HG02970 (cell line): Measurements from ENCODE around the gene AIG1.
"Not testable (repeated sequence)": the region's sequence is repeated elsewhere in the genome, so short reads cannot be mapped to it uniquely, and the experiment has no call there.

Experiments used
- ATAC-seq: cut with Tn5 transposase; IDR thresholded peaks from one replicate; pipeline ENCODE4 v1.9.1; 2021; ENCODE audit warnings: mild to moderate bottlenecking, moderate library complexity, moderate number of reproducible peaks; ENCODE audit not compliant: unreplicated experiment, low FRiP score

Gene AIG1

DNA sequence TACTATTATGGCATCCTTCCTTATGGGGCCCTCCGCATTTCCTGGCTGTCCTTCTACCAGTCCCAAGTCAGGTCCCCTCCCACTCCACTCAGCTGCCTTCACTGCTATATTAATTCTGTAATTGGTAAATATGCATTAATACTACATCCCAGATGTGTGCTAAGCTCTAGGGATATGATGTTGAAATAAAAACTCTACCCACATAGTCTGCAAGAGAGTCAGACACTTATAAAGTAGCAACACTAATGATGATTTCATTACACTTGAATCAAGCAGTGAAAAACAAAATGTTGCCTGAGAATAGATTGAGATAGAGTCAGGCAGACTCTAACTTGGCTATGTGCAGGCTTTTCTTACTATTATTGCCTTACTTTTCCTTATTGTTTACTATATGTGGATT, 62.4 kb downstream of the AIG1 start:
- no peak for ATAC-seq

DNA sequence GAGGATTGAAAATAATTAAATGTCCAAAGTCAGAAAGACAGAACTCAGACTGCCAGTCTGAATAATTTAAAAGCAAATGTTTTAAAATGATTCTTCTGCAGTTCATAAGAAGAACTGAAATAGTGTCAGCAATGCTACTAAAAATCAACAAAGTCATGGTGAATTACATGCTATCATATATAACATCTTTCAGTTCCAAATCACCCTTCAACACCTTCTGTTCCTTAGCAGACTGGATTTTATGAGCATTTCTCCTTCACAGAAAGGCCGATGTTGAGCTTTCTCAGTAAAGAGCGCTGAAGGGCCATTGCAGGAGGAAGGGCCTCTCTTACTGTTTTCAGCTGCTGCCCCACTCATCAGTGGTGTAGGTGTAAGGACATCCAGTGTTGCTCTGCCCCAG, 63.3 kb downstream of the AIG1 start:
- no peak for ATAC-seq

DNA sequence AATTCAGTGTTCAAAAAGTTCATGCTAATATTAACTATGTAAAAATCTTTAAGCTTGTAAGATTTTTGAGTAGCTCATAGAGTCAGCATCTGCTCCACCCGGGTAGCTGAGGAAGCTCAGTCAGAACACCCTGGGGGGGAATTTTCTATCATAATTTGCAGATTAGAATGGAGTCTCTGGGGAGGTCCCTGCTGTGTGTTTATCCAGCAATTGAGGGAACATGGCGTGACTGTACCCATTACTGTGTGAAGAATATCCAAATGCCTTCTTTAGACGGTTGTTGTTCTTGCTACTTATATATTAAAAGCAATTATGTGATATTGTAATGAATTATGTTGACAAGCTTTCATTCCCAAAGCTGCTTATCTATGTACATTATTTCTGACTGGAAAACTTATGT, 64.8 kb downstream of the AIG1 start:
- ATAC-seq, result no peak

DNA sequence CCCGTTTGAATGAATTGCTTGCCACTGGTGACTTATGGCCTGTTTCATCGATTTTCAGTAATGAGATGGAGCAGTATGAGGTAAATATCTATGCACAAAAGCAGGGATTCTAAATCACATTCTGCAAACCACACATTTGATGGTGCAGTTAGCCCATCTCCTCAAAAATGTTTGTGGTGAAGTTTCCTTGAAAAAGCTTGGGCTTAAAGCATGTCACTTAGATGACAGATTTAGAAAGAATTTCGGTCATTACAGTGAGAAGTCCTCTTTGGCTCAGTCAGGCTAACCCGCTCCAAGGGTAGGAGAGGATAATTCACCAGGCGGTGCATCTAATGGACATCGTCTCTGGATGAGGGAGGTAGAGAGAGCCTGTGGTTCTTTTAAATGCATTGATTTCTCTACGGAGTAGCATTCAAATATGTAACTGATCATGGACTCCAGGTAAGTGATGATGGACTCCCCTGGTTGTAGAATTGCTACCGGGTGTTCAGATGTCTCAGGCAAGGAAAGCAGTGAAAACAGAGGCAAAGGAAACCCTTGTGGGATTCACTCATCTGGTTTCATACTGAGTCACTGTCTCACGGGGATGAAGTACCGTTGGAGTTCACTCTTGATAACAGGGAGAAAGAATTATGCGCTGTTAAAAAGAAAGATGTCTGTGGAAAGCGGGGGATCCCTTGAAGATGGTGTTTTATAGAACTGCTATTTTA, 65.3 kb downstream of the AIG1 start:
- ATAC-seq, result no peak

DNA sequence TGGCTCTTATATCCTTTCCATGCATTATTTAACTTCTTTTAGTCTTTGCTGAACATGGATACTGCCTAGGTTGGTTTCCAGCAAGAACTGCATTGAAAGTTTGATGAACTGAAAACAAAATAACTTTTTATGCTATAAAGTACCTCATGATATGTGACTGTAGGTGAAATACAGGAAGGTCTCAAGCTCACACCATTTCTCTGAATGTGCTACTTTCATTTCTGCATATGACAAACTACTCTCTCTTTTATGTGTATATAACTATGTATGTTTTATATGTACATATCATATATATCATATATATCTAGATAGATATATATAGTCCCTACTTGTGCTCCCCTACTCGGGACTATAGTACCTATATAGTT, 65.9 kb downstream of the AIG1 start:
- no peak for ATAC-seq

DNA sequence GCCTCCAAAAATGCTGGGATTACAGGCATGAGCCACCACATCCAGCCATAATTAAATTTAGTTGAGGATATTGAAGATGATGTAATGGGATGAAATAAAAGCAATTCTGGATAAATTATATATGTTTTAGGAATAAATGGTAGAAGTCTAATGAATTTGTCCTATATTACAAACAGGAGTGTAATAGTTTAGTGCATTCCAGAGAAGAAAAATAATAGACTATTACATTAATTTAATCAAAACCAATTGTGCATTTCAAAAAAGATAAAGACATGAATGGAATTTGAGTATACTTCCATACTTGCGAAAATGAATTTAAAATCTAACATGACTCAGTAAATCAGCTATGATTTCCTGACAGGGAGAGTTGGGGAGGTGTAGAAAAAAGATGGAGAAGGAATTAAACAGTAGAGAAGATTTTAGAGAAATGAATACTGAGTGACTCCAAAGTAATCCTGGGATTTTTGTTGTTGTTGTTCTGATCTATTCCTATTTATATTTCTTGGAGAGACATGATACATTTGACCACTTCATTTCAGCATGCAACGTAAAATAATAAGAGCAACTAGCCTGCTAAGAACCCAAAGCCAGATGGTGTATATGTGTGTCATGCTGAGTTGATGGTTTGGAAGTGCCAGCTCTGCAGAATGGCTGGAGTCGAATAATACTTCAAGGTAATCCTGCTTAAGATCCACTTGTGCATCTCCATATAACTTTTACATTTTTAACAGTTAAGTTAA, 67.4 kb downstream of the AIG1 start:
- no peak for ATAC-seq

DNA sequence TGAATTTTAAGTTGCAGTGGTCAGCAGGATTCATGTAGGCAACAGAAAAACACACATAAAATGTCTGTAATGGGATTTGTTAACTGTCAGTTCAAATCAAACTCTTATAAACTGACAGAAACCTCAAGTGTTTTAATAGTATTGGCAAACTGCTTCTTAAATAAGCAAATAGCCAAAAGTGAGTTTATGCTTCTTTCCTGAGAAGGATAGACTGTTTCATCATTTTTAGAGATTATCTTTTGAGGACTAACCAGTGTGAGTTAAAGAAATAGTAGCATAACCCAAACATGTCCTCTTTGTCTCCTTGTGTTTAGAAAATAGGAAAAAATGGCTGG, 68.0 kb downstream of the AIG1 start:
- no peak for ATAC-seq

DNA sequence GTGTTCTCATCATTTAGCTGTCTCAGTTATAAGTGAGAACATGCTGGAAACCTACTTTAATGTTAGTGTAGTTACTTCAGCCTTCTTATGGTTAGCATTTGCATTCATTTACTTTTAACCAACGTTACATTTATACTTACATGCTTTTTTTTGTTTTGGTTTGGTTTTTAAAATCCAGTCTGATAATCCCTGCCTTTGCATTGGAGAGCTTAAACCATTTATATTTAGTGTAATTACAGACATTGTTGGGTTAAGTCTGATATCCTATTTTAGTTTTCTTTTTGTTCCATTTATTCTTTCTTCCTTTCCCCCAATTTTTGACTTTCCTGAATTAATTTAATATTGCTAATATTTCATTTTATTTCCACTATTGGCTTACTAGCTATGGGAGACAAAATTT, 70.2 kb downstream of the AIG1 start:
- no peak for ATAC-seq

DNA sequence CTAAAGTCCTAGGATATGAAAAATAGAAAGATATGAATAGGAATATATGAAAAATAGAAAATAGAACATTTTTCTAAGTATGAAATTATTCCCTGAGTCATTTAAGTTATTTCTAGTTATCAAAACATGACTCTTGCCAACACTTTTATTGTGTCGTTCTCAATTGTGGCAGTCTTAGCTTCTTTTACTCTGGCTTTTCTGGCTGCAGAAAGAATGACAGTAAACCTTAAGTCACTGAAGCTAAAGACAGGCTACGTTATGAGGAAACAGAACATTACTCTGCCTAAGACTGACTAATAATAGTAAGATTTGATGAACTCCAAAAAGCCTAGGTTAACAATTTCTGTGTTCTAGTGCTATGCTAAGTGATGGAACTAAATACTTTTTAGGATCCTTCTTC, 74.6 kb downstream of the AIG1 start:
- ATAC-seq, result no peak

DNA sequence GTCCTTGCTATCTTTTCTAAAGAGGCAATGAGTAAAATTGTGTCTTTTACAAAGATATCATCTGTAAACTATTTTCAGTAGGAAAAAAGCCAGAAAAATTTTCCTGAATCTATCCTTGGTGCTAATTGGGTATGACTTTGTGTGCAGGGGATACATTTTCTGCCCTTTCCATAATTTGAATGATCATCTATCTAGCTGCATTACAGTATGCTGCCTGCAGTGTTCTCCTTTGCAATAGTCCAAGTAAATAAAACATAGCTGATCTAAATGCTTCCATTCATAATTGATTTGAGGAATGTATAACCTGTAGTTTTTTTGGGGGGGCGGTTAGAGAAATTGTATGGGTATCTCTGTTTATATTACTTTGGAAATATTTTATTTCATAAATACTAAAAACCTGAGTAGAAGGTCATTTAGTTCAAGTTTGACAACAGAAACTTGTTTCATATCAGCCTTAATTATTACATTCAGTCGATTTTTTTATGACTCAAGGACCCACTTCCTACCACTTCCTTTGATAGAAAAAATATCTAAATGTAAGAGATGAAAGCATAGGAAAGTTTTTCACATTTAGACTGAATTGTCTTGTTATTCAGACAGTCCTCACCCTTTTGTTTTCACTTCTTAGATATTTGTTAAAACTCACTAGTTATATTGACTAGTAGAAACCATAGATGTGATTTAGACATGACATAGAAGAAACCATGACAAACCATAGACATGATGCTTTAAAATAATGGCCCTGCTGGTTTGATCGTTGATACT, 75.3 kb downstream of the AIG1 start:
- no peak for ATAC-seq

DNA sequence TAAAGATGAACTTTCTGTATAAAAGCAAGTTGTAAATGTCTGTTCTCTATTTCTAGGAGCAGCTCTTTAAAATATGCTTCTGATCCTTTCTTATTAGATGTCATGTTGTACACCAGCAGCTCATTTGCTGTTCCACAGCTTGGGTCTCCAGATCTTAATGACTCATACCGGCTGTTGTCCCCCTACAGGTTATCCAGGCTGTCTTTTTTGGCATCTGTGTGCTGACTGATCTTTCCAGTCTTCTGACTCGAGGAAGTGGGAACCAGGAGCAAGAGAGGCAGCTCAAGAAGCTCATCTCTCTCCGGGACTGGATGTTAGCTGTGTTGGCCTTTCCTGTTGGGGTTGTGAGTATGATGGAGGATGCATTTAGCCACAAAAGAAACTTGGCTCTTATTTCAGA, 76.0 kb downstream of the AIG1 start:
- no peak for ATAC-seq

DNA sequence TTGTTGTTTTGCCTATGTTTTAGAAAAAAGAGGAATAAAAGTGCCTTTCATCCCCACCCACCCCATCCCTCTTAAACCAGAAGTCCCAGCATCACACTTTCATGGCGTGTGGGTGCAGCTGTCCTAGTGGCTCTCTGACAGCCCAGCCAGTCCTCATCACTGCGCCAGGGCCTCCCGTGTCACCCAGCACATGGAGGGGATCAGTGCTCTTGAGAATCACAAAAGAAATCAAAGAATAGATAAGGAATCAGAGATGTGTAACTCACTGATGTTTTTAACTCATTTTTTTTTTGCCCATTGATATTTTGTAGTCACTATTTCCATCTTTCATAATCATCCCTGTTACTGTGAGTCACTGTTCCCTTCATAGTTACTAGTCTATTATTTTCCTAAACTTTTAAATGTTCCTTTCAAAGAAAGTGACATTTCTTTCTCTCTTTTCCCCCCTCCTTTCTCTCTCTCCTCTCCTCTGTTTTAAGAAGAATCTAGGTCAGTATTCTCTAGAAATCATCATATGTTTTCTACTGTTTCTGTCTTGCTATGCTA, 78.6 kb downstream of the AIG1 start:
- no peak for ATAC-seq

DNA sequence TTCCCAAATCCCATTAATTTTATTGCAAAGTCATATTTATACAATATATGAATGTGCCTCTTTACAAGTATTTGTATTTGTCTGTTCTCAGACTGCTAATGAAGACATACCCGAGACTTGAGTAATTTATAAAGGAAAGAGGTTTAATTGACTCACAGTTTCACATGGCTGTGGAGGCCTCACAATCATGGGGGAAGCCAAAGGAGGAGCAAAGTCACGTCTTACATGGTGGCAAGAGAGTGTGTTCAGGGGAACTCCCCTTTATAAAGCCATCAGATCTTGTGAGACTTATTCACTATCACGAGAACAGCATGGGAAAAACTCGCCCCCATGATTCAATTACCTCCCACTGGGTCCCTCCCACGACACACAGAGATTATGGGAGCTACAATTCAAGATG, 79.2 kb downstream of the AIG1 start:
- not testable (repeated sequence) for ATAC-seq

DNA sequence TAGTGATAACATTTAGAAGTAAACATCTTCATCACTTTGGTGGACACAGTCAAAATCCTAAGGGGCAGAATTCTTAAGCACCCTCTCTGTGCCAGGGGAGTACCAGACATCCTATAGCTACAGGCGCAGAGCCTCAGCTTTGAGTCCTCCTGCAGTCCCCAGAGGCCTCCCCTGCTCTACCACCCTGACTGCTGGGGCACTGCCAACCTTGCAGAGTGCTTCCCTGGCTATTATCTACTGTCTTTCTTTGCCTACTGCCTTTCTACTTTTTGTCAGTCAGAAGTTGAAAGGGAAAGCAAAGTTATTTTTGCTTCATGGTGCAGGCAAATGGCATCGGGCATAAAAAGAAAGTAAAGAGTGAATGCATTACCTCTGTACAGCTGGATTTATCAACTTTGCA, 80.1 kb downstream of the AIG1 start:
- ATAC-seq, result no peak

DNA sequence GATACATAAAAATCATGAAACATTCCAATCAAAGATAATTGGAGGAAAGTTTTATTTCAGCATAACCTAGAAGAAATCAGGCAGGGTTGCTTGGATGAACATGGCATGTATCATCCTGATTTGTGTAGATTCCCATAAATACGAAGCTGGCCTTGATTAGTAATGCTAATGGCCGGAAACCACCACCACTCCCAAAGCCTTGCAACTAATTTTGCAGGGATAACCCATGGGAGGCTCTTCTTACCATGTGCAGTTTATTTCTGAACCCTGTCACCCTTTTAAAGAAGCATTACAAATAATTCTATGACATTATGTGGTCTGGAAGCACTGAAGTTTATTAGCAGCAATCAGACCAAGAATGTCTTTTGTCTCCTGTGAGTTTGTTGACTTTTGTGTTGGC, 80.8 kb downstream of the AIG1 start:
- ATAC-seq, result no peak

DNA sequence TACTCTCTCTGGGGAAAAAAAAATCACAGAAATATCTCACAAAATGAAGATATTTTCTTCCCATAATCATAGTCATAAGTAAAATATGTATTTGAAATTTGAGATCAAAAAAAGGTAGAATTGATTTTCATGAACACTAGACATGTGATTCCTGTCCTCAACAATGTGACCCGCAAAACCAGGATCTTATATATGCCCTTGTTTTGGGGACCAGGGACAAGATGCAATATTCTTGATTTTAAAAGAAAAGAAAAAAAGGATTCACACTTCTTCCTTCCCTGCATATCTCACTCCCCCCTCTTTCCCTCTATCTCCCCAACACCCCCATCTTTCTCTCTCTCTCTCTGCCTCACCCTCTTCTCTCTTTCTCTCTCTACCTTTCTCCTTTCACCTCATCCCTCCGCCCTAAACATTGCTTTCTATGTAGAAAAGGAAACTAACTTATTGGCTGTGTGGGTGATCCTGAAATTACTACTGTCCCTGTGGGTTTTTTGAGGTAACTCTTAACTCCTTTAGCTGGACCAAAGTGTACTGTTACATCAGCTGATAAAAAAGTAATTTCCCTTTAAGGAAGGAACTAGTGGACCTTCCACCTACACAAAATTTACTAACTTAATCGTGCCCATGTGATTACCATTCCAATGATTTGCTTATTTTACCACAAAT, 85.6 kb downstream of the AIG1 start:
- ATAC-seq, result no peak

DNA sequence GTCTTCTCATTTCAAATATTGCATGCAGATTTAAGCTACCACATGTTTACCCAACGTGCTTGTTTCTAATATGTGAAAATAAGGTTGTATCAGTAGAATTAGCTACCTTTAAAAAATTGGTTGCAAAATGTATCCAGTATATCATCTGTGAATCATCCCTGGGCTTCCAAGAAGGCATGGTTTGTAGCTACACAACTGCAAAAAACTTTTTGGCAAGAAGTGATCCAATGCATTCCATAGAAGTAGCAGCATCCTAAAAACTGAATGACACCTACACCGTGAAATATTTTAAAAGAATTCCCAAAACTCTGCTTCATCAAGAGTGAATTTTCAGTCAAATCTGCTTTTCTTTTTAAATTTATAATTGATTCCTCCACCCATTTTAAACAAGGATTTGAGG, 89.1 kb downstream of the AIG1 start:
- ATAC-seq, result no peak

DNA sequence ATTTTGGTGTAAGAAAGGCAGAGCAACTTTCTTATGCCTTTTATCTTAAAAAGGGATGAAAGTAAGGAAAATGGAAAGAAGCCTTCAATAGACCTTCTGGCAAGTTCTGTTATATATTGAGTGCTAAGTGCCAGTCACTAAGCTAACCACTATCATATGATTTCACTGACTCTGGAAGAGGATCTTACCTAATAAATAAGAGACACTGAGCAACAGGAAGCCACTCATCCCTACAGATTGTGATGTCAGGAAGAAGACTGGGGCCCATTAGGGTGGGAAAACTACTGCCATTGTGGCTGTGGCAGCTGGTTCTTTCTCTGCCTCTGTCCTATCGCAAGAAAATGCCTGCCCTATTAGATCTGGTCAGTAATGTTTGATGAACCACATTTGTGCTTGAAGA, 89.6 kb downstream of the AIG1 start:
- no peak for ATAC-seq

DNA sequence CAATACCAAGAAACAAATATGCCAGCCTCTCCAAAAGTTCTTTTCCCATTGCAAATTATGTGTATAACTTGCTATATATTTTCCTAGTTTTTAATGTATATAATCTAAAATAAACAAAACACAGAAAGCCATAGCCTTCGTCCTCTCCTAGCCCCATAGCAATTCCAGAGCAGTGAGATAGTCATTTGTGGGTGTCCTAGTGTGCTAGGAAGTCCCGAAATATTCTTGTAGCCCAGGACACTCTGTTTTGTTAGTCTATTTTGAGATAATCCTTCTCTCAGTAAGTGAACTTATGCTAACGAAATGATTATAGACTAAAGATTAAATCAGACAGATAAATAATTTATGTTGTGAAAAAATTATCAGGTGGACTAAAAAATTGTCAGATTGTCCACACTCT, 90.7 kb downstream of the AIG1 start:
- no peak for ATAC-seq

DNA sequence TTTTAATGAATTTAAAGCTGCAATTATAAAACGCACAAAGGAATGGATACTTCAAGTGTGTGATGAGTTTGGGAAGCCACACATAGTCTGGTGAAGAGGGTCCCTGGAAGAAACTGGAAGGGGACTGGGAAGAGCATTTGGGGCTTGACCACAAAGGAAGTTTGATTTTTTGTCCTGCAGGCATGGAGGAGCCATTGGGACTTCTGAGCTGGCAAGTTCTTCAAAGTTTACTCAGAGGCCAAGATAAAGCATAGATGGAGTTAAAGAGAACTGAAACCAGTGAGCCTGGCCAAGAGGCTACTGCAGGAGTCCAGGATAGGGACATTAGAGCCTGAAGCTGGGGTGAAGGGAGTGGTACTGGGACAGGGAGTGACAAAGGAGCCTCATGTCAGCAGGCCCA, 95.0 kb downstream of the AIG1 start:
- ATAC-seq, result no peak

DNA sequence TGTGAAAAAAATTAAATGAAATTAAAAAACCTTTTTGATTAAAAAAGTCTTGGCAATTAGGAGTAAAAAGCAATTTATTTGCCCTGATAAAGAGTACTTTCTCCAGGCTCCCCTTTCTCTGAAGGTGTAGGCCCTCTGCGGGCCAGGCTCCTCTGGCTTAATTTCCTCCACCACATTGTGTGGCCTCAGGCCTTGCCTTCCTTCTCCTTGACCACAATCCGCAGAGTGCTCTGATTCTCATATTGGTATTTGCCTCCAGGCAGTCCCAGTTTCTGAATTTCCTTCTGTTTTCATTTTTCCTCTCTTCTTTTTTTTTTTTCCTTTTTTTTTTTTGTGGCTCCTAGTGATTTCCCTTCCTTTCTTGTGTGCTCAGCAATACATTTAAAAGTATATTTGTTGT, 96.4 kb downstream of the AIG1 start:
- ATAC-seq, result no peak
